HEK293 (cell line): ENCODE data around the gene RAB11FIP3.

Experiments used
- CTCF ChIA-PET: fragments of 350-600 bp; formaldehyde crosslinking; extraction: SDS; loops from one replicate; lab custom pipeline; 2021; ENCODE audit warnings: antibody characterized with exemption; lab: Yijun Ruan, JAX
- POLR2A ChIA-PET: fragments of 300-600 bp; formaldehyde crosslinking; extraction: SDS; loops from one replicate; lab custom pipeline; 2020; ENCODE audit warnings: antibody characterized with exemption, inconsistent platforms; lab: Yijun Ruan, JAX
- H3K27ac ChIP-seq: fragments of 200-500 bp; sonication (Bioruptor generic); 2 replicates; pipeline ENCODE4 v1.5.1; 2014; ENCODE audit warnings: low read depth, low read length, control low read depth, inconsistent platforms; ENCODE audit errors: extremely low read depth
- H3K36me3 ChIP-seq, 2 experiments: fragments of 200-500 bp in 1 of 2; sonication (Bioruptor generic) in 1 of 2; 1 replicate in 1 of 2; 2 replicates in 1 of 2; pipeline ENCODE4 v1.5.1; 2014 to 2017; ENCODE audit warnings: inconsistent platforms in 2 of 2, low read length in 2 of 2; ENCODE audit not compliant: control insufficient read depth in 2 of 2, insufficient read depth in 1 of 2
- H3K4me1 ChIP-seq: fragments of 200-500 bp; sonication (Bioruptor generic); 2 replicates; pipeline ENCODE4 v1.5.1; 2014; ENCODE audit warnings: mild to moderate bottlenecking, low read length, inconsistent platforms; ENCODE audit not compliant: control insufficient read depth, insufficient read depth
- H3K4me3 ChIP-seq: 2 replicates; pipeline ENCODE4 v1.5.1; 2011; ENCODE audit warnings: low read depth, mild to moderate bottlenecking, control low read depth, low read length, moderate library complexity
- H3K9me3 ChIP-seq: fragments of 200-500 bp; sonication (Bioruptor generic); 2 replicates; pipeline ENCODE4 v1.5.1; 2014; ENCODE audit warnings: low read depth, low read length, inconsistent platforms; ENCODE audit not compliant: control insufficient read depth, insufficient read depth
- BCL11A ChIP-seq: fragments of 450-650 bp; formaldehyde crosslinking; IDR thresholded peaks from 2 replicates; pipeline ENCODE4 v1.5.1; 2016; ENCODE audit warnings: low read depth, missing biosample characterization, missing genetic modification characterization
- ELK4 ChIP-seq: IDR thresholded peaks from 2 replicates; pipeline ENCODE4 v1.6.1; 2011; ENCODE audit warnings: mild to moderate bottlenecking, low read depth, low read length, borderline replicate concordance
- GLI2 ChIP-seq: fragments of 450-650 bp; formaldehyde crosslinking; IDR thresholded peaks from 2 replicates; pipeline ENCODE4; 2017; ENCODE audit warnings: missing biosample characterization, missing genetic modification characterization, low read depth, borderline replicate concordance
- GLIS1 ChIP-seq: fragments of 450-650 bp; formaldehyde crosslinking; IDR thresholded peaks from 2 replicates; pipeline ENCODE4 v1.5.1; 2016; ENCODE audit warnings: missing biosample characterization, missing genetic modification characterization
- HOXA7 ChIP-seq: sonication (generic); formaldehyde crosslinking; IDR thresholded peaks from 2 replicates; pipeline ENCODE4 v1.8.1; 2022; ENCODE audit warnings: missing genetic modification reagents, borderline replicate concordance
- KLF10 ChIP-seq: fragments of 450-650 bp; IDR thresholded peaks from 2 replicates; pipeline ENCODE4 v1.5.1; 2018; ENCODE audit warnings: missing biosample characterization, mild to moderate bottlenecking, missing genetic modification characterization
- KLF16 ChIP-seq: fragments of 450-650 bp; formaldehyde crosslinking; IDR thresholded peaks from 2 replicates; pipeline ENCODE4 v1.5.1; 2017; ENCODE audit warnings: missing biosample characterization, missing genetic modification characterization
- KLF17 ChIP-seq: fragments of 450-650 bp; formaldehyde crosslinking; IDR thresholded peaks from 2 replicates; pipeline ENCODE4 v1.5.1; 2016; ENCODE audit warnings: missing biosample characterization, missing genetic modification characterization
- KLF8 ChIP-seq: fragments of 450-650 bp; formaldehyde crosslinking; IDR thresholded peaks from 2 replicates; pipeline ENCODE4 v1.5.1; 2016; ENCODE audit warnings: missing biosample characterization, missing genetic modification characterization
- ZBTB17 ChIP-seq: fragments of 450-650 bp; formaldehyde crosslinking; IDR thresholded peaks from 2 replicates; pipeline ENCODE4 v1.5.1; 2016; ENCODE audit warnings: missing biosample characterization, missing genetic modification characterization
- ZBTB20 ChIP-seq: fragments of 450-650 bp; formaldehyde crosslinking; IDR thresholded peaks from 2 replicates; pipeline ENCODE4 v1.5.1; 2016; ENCODE audit warnings: missing biosample characterization, missing genetic modification characterization
- ZEB2 ChIP-seq: fragments of 450-650 bp; formaldehyde crosslinking; IDR thresholded peaks from 2 replicates; pipeline ENCODE4 v1.5.1; 2016; ENCODE audit warnings: missing biosample characterization, missing genetic modification characterization
- ZFP37 ChIP-seq: fragments of 450-650 bp; formaldehyde crosslinking; IDR thresholded peaks from 2 replicates; pipeline ENCODE4 v1.5.1; 2016; ENCODE audit warnings: missing biosample characterization, missing genetic modification characterization
- ZNF121 ChIP-seq: fragments of 450-650 bp; formaldehyde crosslinking; IDR thresholded peaks from 2 replicates; pipeline ENCODE4 v1.5.1; 2016; ENCODE audit warnings: missing biosample characterization, missing genetic modification characterization
- ZNF169 ChIP-seq: fragments of 450-650 bp; formaldehyde crosslinking; IDR thresholded peaks from 2 replicates; pipeline ENCODE4 v1.5.1; 2016; ENCODE audit warnings: missing biosample characterization, missing genetic modification characterization
- ZNF274 ChIP-seq, 2 experiments: fragments of 200-500 bp in 1 of 2; fragments of 450-650 bp in 1 of 2; sonication (Bioruptor generic) in 1 of 2; formaldehyde crosslinking in 1 of 2; IDR thresholded peaks; 2 replicates each; pipeline versions ENCODE4 v1.5.1 to v1.6.1; 2014 to 2016; ENCODE audit warnings: borderline replicate concordance in 1 of 2, inconsistent platforms in 1 of 2, low read length in 1 of 2, missing biosample characterization in 1 of 2, missing genetic modification characterization in 1 of 2
- ZNF37A ChIP-seq: fragments of 450-650 bp; IDR thresholded peaks from 2 replicates; pipeline ENCODE4 v1.5.1; 2018; ENCODE audit warnings: missing biosample characterization, missing genetic modification characterization
- ZNF488 ChIP-seq: fragments of 450-650 bp; formaldehyde crosslinking; IDR thresholded peaks from 2 replicates; pipeline ENCODE4 v1.5.1; 2016; ENCODE audit warnings: missing biosample characterization, missing genetic modification characterization
- ZNF501 ChIP-seq: fragments of 450-650 bp; formaldehyde crosslinking; IDR thresholded peaks from 2 replicates; pipeline ENCODE4 v1.5.1; 2016; ENCODE audit warnings: missing biosample characterization, missing genetic modification characterization
- ZNF514 ChIP-seq: fragments of 450-650 bp; formaldehyde crosslinking; IDR thresholded peaks from 2 replicates; pipeline ENCODE4 v1.5.1; 2016; ENCODE audit warnings: missing biosample characterization, missing genetic modification characterization
- ZNF561 ChIP-seq: fragments of 450-650 bp; IDR thresholded peaks from 2 replicates; pipeline ENCODE4 v1.5.1; 2018; ENCODE audit warnings: missing biosample characterization, missing genetic modification characterization, borderline replicate concordance
- ZNF664 ChIP-seq: fragments of 450-650 bp; formaldehyde crosslinking; IDR thresholded peaks from 2 replicates; pipeline ENCODE4 v1.5.1; 2016; ENCODE audit warnings: missing biosample characterization, missing genetic modification characterization
- TF ChIP-seq, protein P1 (sequence below): fragments of 450-650 bp; formaldehyde crosslinking; IDR thresholded peaks from 2 replicates; pipeline ENCODE4 v1.5.1; 2016; ENCODE audit warnings: missing biosample characterization, missing genetic modification characterization
- TF ChIP-seq, protein P2 (sequence below): fragments of 450-650 bp; formaldehyde crosslinking; IDR thresholded peaks from 2 replicates; pipeline ENCODE4 v1.5.1; 2017; ENCODE audit warnings: missing biosample characterization, missing genetic modification characterization
- TF ChIP-seq, protein P3 (sequence below): fragments of 450-650 bp; formaldehyde crosslinking; IDR thresholded peaks from 2 replicates; pipeline ENCODE4 v1.5.1; 2016; ENCODE audit warnings: missing biosample characterization, missing genetic modification characterization
- TF ChIP-seq, protein P4 (sequence below): fragments of 450-650 bp; formaldehyde crosslinking; IDR thresholded peaks from 2 replicates; pipeline ENCODE4 v1.5.1; 2016; ENCODE audit warnings: missing biosample characterization, missing genetic modification characterization

RAB11FIP3 gene

DNA sequence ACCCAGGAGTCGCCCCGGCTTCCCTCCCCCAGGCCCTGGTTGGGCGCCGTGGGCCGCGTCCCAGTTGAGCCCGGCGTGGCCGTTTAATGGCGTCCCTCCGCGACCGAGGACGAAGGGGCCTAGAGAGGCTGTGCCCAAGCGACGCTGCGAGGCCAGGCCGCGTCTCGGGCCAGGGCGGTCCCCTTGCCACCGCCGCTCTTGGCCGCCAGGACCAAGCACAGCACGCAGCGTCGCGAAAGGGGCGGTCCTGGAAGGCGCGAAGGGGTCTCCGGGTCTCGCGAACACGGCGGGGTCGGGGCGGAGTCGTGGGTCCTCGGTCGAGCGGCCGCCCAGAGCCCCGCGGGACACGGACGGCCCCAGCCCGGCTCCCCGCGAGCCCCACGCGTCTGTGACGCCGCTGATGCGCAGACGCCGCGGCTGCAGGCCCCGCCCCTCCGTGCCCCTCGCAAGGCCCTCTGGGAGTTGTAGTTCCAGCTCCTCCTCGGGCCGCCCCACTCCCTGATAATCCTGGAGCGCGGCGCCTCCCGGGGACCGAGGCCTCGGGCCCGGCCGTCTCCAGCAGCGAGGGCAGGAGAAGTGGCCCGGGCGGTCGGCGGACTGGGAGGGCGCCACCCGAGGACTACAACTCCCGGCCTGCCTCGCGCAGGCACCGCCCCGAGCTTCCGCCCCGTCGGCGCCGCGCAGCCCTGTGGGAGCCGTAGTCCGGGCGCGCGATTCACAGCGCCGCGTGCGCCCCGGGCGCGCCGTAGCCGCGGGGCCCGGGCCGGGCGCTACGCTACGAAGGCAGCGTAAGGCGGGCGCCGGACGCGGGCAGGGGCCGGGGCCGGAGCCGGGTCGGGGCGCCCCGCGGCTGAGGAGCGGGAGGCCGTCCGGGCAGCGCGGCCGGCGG lies 101.8 kb downstream of the RAB11FIP3 start, which contains the start of gene CAPN15:
CAPN15 (plus strand) TSS at position 698 of the 889 bp plus-strand sequence. CDS start 19,127 bp downstream, outside the sequence.
- Histone ChIP-seq H3K4me3 (peak within 1 kb of the TSS; percentile 73), H3K36me3 (peaks cover 0 to 22% of the 10 kb centered on the region in 2 experiments; a peak in 2 of 3 replicates), H3K27ac (peak within 1 kb of the TSS; percentile 97), H3K4me1 (peaks cover 8% of the 10 kb centered on the region), H3K9me3 (no peaks in the 10 kb centered on the region)
- ChIA-PET CTCF (interaction anchor here (0.6 to 0.7 kb wide), 3 partner anchors 13 to 1844 kb away, joined by 3 read pairs; no protein-coding TSS in a partner anchor), POLR2A (interaction anchor here (0.5 to 1.8 kb wide), 12 partner anchors 9 to 145 kb away, joined by 3 to 6 read pairs (median 4); partner anchors contain the start of genes DECR2, METTL26, NHLRC4 and RAB40C)
- peak; percentile 75; the same call in 1 of the 2 replicates for TF ChIP-seq ZNF501 (tag by site-specific recombination)
- no peak for TF ChIP-seq BCL11A (tag by site-specific recombination)
- no peak for TF ChIP-seq GLI2 (tag by site-specific recombination)
- peak; percentile 67; the same call in 1 of the 2 replicates for TF ChIP-seq GLIS1 (tag by site-specific recombination)
- 0 out of 2 replicates have a peak, but pooled peaks have one; percentile 26 for TF ChIP-seq KLF17 (tag by site-specific recombination)
- peak; percentile 96 for TF ChIP-seq ZBTB20 (tag by site-specific recombination)
- no peak for TF ChIP-seq ZNF514 (tag by site-specific recombination)
- no peak for TF ChIP-seq ZNF121 (tag by site-specific recombination)
- TF ChIP-seq ZNF561 = peak; percentile 75; the same call in 1 of the 2 replicates
- TF ChIP-seq ZNF664 = no peak
- no peak; the same call in 1 of the 2 replicates for TF ChIP-seq KLF16
- TF ChIP-seq, protein P1, sequence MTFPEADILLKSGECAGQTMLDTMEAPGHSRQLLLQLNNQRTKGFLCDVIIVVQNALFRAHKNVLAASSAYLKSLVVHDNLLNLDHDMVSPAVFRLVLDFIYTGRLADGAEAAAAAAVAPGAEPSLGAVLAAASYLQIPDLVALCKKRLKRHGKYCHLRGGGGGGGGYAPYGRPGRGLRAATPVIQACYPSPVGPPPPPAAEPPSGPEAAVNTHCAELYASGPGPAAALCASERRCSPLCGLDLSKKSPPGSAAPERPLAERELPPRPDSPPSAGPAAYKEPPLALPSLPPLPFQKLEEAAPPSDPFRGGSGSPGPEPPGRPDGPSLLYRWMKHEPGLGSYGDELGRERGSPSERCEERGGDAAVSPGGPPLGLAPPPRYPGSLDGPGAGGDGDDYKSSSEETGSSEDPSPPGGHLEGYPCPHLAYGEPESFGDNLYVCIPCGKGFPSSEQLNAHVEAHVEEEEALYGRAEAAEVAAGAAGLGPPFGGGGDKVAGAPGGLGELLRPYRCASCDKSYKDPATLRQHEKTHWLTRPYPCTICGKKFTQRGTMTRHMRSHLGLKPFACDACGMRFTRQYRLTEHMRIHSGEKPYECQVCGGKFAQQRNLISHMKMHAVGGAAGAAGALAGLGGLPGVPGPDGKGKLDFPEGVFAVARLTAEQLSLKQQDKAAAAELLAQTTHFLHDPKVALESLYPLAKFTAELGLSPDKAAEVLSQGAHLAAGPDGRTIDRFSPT = no peak; the same call in 1 of the 2 replicates
- TF ChIP-seq HOXA7 (CRISPR knock-in tag) = no peak
- TF ChIP-seq ZNF274 (IDR thresholded peaks at IDR 0.05; ENCODE audit: low read length) = no peak
- TF ChIP-seq ZNF274 (tag by site-specific recombination; IDR thresholded peaks at IDR 0.05; ENCODE audit: borderline replicate concordance) = no peak
- peak; percentile 98 for TF ChIP-seq ELK4
- TF ChIP-seq, protein P2, sequence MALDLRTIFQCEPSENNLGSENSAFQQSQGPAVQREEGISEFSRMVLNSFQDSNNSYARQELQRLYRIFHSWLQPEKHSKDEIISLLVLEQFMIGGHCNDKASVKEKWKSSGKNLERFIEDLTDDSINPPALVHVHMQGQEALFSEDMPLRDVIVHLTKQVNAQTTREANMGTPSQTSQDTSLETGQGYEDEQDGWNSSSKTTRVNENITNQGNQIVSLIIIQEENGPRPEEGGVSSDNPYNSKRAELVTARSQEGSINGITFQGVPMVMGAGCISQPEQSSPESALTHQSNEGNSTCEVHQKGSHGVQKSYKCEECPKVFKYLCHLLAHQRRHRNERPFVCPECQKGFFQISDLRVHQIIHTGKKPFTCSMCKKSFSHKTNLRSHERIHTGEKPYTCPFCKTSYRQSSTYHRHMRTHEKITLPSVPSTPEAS (tag by site-specific recombination) = no peak
- TF ChIP-seq ZFP37 (tag by site-specific recombination) = peak; percentile 48
- TF ChIP-seq ZNF488 (tag by site-specific recombination) = no peak
- TF ChIP-seq, protein P3, sequence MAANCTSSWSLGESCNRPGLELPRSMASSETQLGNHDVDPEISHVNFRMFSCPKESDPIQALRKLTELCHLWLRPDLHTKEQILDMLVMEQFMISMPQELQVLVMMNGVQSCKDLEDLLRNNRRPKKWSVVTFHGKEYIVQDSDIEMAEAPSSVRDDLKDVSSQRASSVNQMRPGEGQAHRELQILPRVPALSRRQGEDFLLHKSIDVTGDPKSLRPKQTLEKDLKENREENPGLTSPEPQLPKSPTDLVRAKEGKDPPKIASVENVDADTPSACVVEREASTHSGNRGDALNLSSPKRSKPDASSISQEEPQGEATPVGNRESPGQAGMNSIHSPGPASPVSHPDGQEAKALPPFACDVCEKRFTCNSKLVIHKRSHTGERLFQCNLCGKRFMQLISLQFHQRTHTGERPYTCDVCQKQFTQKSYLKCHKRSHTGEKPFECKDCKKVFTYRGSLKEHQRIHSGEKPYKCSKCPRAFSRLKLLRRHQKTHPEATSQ (tag by site-specific recombination) = peak; percentile 73; the same call in 1 of the 2 replicates
- TF ChIP-seq ZNF37A (tag by site-specific recombination) = no peak
- peak; percentile 80 for TF ChIP-seq ZEB2 (tag by site-specific recombination)
- TF ChIP-seq ZBTB17 (tag by site-specific recombination) = peak; percentile 49; the same call in 1 of the 2 replicates
- TF ChIP-seq, protein P4, sequence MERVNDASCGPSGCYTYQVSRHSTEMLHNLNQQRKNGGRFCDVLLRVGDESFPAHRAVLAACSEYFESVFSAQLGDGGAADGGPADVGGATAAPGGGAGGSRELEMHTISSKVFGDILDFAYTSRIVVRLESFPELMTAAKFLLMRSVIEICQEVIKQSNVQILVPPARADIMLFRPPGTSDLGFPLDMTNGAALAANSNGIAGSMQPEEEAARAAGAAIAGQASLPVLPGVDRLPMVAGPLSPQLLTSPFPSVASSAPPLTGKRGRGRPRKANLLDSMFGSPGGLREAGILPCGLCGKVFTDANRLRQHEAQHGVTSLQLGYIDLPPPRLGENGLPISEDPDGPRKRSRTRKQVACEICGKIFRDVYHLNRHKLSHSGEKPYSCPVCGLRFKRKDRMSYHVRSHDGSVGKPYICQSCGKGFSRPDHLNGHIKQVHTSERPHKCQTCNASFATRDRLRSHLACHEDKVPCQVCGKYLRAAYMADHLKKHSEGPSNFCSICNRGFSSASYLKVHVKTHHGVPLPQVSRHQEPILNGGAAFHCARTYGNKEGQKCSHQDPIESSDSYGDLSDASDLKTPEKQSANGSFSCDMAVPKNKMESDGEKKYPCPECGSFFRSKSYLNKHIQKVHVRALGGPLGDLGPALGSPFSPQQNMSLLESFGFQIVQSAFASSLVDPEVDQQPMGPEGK (tag by site-specific recombination) = peak; percentile 89
- peak; percentile 96 for TF ChIP-seq KLF8
- TF ChIP-seq ZNF169 (tag by site-specific recombination) = 0 out of 2 replicates have a peak, but pooled peaks have one; percentile 34
- TF ChIP-seq KLF10 (tag by site-specific recombination) = peak; percentile 64
